ENCODE results near the gene DTX3L.
A peak's percentile ranks its signal among the peaks of the same experiment; 100 is the strongest.
"Not testable (repeated sequence)": the region's sequence is repeated elsewhere in the genome, so short reads cannot be mapped to it uniquely, and the experiment has no call there.

Gene DTX3L

DNA sequence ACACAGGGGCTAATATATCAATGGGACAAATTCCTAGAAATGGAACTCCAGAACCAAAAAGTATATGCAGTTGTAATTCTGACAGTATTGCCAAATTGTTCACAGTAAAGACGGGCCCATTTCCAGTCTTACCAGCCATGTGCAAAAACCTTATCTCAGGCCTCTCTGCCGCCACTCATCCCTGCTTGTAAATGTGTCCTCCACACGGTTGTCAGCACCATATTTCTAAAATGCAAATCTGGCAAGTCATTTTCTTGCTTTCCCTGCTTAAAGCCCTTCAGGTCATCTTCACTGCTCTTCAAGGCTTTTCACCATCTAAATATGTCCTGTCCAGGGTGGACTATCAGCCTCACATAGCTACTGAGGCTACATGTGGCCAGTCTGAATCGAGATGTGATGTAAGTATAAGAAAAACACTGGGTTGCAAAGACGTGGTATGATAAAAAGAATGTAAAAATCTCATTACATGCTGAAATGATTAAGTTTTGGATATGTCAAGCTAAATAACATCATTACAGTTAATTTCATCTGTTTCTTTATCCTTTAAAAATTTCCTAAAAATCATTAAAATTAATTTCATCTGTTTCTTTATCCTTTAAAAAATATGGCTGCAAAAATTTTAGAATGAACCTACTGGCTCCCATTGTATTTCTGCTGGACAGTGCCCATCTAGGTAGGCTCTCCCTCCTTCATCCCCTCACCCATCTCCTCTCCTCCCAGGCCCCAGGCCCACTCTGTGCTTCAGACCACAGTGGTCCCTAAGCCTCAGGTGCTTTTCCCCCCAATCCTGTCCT, 1.0 kb upstream of the DTX3L start:
- DNase-seq = no peak

DNA sequence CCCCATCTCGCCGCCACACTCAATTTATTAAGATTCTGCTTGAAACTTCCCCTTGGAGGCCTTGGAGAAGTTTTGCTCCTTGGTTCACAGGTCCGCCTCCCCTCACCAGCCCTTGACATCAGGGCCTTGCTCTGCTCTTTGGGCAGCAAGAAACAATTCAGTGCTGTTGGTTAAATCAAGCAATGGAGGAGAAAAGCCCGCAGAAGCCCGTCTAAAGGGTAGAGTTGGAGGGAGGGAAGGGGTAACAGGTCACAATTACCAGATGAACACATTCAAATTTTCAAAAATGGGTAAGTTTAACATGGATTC, 467 bp upstream of the DTX3L start:
- no peak for DNase-seq

DNA sequence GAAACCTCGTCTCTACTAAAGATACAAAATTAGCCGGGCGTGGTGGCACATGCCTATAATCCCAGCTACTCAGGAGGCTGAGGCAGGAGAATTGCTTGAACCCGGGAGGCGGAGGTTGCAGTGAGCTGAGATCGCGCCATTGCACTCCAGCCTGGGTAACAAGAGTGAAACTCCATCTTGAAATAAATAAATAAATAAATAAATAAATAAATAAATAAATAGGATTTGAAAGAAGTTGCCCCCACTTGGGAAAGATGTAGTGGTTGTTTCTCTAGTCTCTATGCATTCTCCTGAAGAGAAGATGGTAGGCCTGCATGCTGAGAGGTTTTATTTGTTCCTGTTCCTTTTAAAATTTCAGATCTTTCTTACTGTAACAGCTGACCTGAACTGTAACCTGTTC, 4.0 kb downstream of the DTX3L start:
- not testable (repeated sequence) for DNase-seq

- no peak for DNase-seq
Observed at GRCh38 chr3:122568755-122569154, 4.6 kb downstream of the DTX3L start.

- DNase-seq = peak; percentile 10
Observed at GRCh38 chr3:122572940-122573412, 8.8 kb downstream of the DTX3L start.

GRCh38 chr3:122576174-122576940, 12.2 kb downstream of the DTX3L start:
- DNase-seq = no peak

DNA sequence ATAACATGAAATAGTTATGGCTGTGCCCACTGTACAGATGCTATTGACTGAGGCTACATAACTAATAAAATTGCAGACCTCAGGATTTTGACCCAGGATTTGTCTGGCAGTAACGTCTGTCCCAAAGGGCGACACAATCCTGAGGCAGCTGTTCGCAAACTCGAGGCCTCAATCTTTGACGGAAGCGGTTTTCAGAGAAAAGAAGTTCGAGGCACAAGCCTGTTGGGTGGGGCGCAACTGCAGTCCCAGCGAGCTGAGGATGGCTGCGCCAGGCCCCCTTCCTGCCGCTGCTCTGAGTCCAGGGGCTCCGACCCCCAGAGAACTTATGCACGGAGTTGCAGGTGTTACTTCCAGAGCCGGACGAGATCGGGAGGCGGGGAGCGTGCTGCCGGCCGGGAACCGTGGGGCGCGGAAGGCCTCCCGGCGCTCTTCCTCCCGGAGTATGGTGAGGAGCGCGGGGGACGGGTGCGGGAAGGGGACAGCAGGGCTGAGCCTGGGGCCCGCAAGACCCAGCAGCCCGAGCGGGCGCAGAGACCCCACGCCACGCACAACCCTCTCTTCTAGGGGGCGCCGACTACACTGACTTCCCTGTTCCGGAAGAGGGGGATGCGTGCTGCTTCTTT, 13.4 kb downstream of the DTX3L start, which contains the start of gene PARP15:
Gene PARP15, plus strand, starts transcription at position 242 of the 623 bp plus-strand sequence. Its CDS starts 18 bp downstream, at position 260.
- no peak for DNase-seq

DNA sequence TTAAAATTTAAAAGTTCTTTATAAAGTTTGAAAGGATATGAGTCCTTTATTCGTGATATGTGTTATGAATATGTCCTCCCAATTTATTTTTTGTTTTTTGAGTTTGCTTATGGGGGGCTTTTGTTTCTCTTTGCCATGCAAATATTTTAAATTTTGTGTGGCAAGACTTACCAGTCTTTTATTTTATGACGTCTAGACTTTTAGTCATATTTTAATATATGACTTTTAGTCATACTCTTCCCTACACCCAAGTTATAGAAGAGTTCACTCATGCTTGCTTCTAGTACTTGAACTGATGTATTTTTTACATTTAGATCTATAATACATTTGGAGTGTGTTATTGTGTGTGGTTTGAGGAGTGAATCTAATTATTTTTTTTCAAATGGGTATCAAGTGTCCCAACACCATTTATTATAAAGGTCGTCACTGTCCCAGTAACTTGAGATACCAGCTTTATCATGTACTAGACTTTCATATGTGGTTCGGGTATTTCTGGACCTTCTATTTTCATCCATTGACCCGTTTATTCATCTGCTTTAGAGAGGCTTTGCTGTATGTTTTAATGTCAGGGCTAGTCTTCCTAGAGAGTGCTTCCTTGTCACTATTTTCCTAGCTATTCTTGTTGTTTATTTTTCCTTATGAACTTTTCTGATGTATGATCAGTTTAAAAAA, 14.1 kb downstream of the DTX3L start:
- DNase-seq = no peak

DNA sequence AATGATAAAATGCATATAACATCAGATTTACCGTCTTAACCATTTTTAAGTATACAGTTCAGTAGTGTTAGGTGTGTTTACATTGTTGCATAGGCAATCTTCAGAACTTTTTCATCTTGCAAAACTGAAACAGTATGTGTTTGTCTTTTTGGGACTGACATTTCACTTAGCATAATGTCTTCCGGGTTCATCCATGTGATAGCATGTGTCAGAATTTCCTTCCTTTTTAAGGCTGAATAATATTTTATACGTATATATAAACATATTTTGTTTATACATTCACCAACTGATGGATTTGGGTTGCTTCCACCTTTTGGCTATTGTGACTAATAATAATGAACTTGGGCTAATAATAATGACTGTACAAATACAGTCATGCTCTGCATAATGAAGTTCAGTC, 16.3 kb downstream of the DTX3L start:
- no peak for DNase-seq

GRCh38 chr3:122581622-122582021, 17.5 kb downstream of the DTX3L start:
- DNase-seq = no peak

GRCh38 chr3:122582390-122582789, 18.3 kb downstream of the DTX3L start:
- DNase-seq = no peak

DNA sequence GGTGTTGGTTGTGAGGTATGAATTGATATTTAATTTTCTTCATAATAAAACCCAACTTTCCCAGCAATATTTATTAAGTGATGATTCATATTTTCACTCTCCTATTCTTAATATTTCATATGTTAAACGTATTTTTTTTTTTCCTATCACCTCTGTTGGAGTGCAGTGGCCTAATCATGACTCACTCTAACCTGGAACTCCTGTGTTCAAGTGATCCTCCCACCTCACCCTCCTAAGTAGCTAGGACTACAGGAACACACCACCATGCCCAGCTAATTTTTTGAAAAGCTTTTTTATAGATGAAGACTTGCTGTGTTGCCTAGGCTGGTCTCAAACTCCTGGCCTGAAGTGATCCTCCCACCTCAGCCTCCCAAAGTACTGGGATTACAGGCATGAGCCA, 22.0 kb downstream of the DTX3L start:
- no peak for DNase-seq

DNA sequence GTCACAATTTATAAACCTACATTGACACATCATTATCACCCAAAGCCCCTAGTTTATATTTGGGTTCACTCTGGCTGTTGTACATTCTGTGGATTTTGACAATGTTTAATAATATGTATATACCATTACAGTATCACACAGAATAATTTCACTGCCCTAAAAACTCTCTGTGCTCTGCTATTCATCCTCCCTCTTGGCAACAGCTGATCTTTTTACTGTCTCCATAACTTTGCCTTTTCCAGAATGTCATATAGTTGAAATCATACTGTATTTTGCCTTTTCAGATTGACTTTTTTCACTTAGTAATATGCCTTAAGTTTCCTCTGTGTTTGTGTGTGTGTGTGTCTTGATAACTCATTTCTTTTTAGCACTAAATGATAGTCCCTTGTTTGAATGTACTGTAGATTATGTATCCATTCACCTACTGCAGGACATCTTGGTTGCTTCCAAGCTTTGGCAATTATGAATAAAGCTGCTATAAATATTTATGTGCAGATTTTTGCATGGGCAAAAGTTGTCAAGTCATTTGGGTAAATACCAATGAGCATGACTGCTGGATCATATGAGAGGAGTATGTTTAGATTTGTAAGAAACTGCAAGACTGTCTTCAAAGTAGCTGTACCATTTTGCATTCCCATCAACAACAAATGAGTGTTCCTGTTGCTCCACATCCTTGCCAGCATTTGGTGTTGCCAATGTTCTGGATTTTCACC, 22.8 kb downstream of the DTX3L start:
- no peak for DNase-seq

DNA sequence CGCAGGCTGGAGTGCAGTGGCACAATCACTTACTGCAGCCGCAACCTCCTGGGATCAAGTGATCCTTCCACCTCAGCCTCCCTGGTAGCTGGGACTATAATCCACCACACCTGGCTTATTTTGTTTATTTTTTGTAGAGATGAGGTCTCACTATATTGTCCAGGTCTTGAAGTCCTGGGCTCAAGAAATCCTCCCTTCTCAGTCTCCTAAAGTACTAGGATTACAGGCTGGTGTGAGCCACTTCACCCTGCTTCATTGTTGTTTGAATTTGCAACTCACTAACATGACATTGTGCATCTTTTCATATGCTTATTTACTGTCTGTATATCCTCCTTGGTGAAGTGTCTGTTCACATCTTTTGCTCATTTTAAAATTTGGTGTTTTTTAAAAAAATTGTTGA, 23.4 kb downstream of the DTX3L start:
- no peak for DNase-seq

DNA sequence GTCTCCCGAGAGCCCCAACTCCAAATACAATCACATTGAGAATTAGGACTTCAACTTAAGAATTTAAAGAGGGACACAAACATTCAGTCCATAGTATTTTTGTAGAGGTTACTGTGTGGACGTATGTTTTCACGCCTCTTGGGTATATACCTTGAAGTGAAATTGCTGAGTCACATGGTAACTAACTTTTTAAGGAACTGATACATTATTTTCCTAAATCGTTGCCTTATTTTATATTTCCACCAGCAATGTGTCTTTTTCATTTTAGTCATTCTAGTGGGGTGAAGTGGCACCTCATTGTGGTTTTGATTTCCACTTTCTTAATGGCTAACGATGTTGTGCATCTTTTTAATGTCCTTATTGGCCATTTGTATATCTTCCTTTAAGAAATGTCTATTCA, 25.2 kb downstream of the DTX3L start:
- no peak for DNase-seq

GRCh38 chr3:122590610-122591009, 26.5 kb downstream of the DTX3L start:
- DNase-seq = no peak

DNA sequence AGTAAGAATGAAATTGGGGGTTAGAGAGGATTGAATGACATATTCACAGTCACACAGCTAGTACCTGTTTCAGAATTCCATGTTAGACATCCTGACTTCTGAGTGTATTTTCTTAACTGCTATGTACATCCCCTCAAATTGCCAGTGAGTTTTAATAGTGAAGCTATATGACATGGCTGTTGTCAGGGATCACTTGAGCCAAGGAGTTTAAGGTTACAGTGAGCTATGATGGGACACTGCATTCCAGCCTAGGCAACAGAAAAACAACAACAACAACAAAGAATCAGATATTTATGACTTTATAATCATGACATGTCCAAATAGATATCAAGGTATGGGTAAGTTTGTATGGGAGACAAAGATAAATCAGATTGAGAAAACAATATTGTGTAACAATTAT, 29.9 kb downstream of the DTX3L start:
- no peak for DNase-seq

DNA sequence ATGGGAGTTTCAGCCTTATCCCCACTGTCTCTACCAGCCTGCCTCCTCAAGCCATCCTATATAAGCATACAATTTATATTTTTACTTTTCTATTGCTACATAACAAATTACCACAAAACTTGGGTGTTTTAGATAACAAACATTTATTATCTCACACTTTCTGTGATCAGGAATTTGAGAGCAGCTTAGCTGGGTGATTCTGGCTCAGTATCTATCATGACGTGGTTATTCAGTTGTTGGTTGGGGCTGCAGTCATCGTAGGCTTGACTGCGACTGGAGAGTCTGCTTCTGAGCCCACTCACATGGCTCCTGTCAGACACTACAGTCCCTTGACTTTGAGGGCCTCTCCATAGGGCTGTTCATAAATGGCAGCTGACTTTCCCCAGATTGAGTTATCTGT, 34.0 kb downstream of the DTX3L start:
- no peak for DNase-seq

DNA sequence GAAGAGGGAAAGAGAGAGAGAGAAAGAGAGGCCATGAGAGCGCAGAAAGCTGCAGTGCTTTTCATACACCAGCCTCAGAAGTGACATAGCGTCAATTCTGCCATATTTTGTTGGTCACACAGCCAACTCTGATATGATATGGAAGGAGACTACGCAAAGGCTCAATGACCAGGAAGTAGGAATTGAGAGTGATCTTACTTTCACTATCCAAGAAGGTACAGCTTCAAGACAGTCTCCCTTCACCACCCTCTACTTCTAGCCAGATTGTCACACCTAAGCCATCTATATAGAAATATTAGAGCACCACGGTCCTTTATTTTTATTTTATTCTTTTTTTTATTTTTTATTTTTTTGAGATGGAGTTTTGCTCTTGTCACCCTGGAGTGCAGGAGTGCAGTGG, 34.4 kb downstream of the DTX3L start:
- no peak for DNase-seq

- DNase-seq = no peak
Observed at GRCh38 chr3:122602011-122602710, 38.0 kb downstream of the DTX3L start.

GRCh38 chr3:122603056-122603455, 38.9 kb downstream of the DTX3L start:
- no peak for DNase-seq

GRCh38 chr3:122606330-122606729, 42.2 kb downstream of the DTX3L start:
- DNase-seq = no peak

Data from NCI-H2029 treated with DMSO at 0.1 percent for 48 hours (cell line).